HL-60/S4 (cell line): Measurements from ENCODE around the gene DDT.
"Not testable (repeated sequence)": the region's sequence is repeated elsewhere in the genome, so short reads cannot be mapped to it uniquely, and the experiment has no call there.

Source experiments
- in situ Hi-C: fragments of 300-500 bp; cut with MboI; formaldehyde crosslinking; loops from 2 replicates; pipeline ENCODE4 v1.14.3; 2022; ENCODE audit warnings: low sequenced_read_pairs

DDT gene

DNA sequence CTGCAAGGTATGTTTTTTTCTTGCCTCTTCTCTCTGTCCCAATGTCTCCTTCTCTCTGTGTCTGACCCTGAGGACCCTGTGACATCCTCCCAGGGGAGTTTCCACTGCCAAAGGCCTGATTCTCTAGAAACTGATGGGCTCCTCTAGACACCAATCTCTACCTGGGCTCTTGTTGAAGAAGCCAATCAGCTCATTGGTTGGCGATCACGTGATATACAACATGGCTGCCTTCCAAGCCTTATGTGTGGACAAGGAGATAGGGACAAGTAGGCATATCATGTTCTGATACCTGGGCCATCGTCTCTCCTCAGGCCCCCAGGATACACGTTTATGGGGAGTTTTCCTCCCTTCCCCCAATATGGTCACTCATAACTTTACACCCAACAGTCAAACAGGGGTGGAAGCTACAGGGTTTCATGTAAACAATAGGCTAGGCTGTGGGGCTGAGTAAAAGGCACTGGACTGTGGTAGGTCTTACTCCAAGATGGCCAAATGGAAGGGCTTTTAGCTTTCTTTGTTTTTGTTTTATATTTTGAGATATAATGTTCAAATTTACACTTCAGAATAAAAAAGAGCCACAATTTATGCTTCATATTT lies 19.4 kb upstream of the DDT start:
- in situ Hi-C loops, result not testable (repeated sequence)

DNA sequence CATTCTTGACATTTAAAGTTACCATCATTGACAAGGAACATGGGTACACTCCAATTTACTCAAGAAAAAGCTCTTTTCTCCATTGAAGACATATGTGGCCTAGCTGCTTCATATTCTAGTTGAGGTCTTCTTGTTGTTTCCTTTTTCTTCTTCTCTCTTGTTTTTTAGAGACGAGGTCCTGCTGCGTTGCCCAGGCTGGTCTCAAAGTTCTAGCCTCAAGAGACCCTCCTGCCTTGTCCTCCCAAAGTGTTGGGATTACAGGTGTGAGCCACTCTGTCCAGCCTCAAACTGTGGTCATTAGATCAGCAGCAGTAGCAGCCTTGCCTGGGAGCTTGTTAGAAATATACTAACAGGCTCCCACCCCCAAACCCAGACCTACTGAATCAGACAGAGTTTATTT lies 18.8 kb upstream of the DDT start:
- in situ Hi-C loops, result not testable (repeated sequence)

DNA sequence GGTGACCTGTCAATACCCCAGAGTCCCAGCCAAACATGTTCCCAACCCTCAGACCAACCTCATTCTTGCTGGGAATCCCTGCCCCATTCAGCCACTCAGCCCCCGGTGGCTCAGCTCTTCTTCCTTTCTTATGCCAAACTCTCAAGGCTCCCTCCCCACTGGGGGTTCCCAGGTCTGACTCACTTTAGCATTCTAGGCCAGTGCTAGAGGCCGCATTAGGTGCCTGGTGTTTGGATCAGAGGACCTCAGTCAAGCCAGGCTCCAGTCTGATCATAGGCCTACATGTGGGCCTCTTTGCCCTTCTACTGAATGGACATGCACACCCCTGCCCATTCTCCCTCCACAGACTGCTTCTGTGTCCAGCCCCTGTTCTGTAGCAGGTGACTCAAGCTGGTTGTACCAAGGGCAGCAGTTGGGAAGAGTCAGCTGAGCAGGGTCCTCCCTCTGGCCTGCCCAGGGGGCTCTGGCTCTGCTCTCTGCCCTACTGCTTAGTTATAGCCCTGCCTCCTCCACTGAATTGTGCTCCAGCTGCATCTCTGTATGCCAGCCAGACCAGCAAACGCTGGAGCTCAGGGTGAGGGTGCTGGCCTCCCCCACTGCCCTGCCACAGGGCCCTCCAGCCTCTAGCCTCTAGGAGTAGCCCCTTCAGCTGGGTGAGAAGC lies 15.5 kb upstream of the DDT start:
- in situ Hi-C loops, result not testable (repeated sequence)

DNA sequence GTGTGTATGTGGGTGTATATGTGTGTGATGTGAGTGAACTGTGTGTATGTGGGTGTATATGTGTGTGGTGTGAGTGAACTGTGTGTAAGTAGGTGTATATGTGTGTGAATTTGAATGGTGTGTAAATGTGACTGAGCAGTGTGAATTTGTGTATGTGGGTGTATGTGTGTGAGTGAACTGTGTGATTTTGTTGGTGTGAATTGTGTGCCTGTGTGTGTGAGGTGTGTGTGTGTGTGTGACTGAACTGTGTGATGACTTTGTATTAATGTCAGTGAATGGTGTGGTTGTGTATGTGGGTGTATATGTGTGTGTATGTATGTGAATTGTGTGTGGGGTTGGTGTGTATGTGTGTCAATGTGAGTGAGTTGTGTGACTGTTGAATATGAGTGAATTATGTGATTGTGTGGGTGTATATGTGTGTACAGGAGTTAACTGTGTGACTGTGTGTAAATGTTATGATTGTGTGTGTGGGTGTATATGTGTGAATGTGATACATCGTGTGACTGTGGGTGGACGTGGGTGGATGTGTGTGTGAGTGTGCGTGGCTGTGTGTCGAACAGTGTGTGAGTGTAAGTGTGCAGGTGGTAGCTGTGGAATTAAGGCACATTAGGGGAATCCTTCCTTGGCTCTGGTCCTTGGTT lies 12.4 kb upstream of the DDT start:
- in situ Hi-C loops, result not testable (repeated sequence)

DNA sequence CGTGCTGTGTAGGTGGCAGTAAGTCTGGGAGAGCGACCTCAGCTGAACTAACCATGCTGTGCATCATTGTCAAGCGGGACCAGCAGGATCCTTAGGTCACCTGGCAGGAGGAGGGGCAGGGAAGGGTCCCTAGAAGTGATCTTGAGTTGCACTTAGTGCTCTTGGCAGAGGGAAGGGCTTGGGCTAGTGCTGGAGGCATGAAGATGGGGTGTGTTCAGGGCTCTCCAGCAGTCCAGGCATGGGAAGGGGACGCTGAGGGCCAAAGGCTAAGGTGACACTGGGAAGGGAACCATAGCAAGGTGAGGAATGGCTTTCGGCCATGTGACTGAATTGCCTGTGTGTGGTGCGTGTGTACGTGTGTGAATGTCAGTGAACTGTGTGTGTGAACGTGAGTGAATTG lies 11.8 kb upstream of the DDT start:
- in situ Hi-C loops, result not testable (repeated sequence)

DNA sequence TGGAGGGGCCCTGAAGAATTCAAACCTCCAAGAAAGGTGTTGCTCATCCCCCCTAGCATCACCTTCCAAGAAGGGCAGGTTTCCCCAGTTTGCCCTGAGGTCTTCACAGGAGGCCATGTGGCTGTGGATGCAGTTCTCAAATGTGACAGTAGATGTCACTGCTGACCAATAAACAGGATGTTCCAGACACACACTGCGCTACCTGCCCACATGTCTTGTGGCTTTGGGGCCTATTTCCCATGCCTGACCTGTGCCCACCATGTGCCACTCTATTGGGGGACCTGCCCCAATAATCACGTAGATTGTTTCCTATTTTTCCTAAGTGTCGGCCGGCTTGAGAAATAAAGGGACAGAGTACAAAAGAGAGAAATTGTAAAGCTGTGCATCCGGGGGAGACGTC lies 10.2 kb upstream of the DDT start:
- in situ Hi-C loops, result no loop called here

DNA sequence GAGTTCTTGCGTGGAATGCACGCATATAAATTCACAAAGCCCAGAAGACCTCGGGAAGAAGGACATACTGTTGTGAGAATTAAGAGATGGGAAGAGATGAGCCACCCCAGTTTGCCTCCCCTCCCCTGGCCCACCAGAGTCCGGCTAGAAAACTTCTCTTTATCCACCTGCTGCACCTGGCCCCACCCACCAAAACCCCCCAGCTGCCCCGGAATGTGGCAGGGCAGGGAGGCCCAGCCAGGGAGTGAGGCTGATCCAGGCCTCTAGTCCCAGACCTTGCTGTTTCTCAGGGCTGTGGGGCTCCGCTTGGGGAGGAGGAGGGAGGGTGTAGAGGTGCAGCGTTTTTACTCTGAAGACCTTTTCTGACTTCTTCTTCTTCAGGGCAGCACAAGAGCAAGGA lies 6.3 kb upstream of the DDT start:
- in situ Hi-C loops, result not testable (repeated sequence)

DNA sequence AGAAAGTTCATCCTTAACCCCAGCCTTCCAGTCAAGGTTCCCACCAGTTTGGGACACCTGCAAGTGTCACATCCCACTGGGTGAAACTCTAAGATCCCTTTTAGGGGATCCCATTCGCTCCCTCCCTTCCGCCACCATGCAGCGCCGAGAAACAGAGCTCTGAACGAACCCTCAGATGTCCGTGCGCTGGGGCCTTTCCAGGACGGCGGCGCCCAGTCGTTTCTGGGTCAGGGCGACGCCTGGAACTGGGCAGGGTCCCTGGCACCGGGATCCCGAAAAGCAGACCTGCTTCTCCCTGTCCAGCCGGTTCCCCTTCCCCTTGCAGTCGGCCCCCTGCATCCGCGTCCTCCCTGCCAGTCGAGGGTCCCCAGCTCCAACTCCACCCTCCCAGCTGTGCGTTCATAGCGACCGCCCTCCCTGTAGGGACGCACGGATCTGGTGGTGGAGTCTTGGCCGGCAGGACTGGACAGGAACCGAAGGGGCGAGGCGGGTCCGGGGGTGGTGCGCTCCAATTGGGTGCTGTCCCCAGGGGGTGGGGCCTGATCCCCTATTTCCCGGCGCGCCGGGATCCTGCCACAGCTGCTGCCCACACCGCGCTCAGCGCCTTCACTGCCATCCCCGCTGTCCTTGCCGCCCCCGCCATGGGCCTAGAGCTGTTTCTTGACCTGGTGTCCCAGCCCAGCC lies 5.5 kb upstream of the DDT start, which contains the start of gene GSTT2:
GSTT2 (plus strand) TSS at position 578 of the 684 bp plus-strand sequence.
- in situ Hi-C loops, result not testable (repeated sequence)

DNA sequence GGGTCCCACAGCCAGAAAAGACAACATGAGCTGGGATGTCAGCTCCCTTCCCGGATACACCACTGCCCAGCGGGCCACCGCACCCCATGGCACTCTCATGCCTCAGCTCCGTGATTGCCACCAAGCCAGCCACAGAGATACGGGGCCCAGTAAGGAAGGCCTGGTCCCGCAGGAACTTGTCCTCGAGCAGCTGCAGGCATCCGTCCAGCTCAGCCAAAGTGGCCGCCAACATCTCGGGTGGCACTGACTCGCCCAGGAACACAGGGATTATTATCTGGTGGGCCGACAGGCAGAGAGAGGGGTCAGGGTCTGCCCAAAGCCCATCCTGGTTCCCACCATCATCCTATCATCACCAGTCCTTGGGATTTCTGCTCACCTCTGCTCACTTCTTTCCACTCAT lies 3.1 kb upstream of the DDT start:
- in situ Hi-C loops, result not testable (repeated sequence)

DNA sequence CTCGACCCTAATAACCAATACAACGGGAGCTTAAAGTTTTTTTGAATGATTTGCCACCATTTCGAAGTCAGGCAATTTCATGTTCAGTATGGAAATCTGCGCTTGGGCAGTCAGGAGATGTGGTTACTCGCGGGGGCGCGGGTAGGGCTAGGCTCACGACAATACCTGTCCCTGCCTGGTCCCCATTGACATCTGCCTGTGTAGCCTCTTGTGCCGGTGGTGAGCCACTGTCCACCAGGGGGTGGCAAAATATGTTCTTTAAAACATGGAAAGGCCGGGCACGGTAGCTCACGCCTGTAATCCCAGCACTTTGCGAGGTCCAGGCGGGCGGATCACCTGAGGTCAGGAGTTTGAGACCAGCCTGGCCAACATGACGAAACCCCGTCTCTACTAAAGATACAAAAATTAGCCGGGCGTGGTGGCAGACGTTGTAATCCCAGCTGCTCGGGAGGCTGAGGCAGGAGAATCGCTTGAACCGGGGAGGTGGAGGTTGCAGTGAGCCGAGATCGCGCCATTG lies 653 bp upstream of the DDT start:
- in situ Hi-C loops, result not testable (repeated sequence)

DNA sequence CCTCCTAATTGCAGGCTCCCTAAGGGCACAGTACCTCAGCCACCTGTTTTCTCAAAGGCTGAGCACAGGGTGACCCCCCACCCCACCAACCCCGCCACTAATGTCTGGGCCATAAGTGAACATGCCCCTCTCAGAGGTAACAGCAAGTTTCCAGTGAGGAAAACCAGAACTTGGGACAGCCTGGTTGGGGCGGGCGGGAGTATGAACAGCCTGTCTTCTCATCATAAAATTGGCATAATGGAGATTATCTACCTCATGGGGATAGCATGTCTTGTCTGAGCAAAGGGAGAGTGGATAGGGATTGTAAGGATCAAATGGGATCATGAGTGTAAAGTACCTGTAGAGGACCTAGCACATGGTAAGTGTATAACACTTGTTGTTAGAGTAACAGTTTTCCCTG lies 2.3 kb downstream of the DDT start:
- in situ Hi-C loops, result not testable (repeated sequence)

DNA sequence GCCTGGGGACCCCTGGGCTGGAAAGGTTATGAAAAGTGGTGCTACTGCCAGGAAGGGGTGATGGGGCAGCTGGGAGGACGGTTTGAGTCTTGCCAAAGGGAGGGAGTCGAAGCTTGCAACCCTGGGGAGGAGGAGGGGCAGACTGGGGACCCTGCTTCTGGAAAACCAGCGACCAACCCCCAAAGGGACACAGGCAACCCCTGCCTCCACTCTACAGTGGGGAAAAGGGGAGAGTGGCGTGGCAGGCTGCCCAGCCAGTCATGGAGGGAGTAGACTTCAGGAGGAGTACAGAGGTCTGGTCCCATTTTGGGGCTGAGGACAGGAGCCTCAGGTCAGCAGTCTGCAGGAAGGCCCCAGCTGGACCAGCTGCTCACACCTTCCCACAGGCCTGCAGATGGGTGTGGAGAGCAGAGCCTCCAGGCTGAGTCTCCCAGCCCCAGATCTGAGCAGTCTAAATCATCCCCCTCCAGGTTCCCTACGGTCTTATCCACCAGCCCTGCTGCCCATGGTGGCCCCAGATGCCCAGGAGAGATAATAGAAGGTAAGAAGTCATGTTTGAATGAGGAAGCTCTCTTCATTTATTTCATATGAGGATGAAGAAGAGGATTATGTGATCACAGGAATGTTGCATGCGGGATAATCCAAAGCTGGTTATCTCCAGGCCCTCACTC lies 3.3 kb downstream of the DDT start:
- in situ Hi-C loops, result no loop called here

DNA sequence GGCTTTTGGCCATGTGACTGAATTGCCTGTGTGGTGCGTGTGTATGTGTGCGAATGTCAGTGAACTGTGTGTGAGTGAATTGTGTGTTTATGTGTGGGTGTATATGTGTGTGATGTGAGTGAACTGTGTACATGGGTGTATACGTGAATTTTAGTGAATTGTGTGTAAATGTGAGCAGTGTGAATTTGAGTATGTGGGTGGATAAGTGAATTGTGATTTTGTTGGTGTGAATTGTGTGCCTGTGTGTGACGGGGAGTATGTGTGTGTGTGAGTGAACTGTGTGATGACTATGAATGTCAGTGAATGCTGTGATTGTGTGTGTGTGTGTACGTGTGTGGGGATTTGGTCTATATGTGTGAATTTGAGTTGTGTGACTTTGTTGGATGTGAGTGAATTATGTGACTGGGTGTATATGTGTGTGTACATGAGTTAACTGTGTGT lies 4.0 kb downstream of the DDT start:
- in situ Hi-C loops, result no loop called here

DNA sequence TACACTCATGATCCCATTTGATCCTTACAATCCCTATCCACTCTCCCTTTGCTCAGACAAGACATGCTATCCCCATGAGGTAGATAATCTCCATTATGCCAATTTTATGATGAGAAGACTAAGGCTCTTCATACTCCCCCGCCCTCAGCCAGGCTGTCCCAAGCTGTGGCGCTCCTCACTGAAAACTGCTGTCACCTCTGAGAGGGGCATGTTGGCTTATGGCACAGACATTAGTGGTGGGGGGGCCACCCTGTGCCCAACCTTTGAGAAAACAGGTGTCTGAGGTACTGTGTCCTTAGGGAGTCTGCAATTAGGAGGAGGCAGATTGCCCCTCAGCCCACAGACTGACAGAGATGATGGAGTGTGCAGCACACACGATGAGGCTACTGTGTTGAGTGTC lies 5.2 kb downstream of the DDT start:
- in situ Hi-C loops, result no loop called here

DNA sequence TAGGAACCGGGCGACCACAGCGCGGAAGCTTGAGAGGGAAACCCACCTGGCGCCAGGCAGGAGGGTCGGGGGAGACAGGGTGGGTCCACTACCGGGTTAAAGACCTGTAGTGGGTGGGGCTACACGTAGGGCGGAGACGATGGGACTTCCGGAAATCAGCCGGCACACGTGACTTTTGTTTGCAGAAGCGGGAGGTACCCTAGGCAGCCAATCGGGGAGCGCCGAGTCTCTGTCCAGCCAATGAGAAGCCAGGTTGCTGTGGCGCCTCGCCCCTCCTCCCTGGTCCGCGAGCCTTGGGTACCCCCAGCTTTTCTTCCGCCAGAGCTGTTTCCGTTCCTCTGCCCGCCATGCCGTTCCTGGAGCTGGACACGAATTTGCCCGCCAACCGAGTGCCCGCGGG lies 7.7 kb downstream of the DDT start, which contains the start of gene DDTL:
DDTL (plus strand) TSS at position 321 of the 400 bp plus-strand sequence; CDS start at position 348, 27 bp downstream.
- in situ Hi-C loops, result not testable (repeated sequence)

DNA sequence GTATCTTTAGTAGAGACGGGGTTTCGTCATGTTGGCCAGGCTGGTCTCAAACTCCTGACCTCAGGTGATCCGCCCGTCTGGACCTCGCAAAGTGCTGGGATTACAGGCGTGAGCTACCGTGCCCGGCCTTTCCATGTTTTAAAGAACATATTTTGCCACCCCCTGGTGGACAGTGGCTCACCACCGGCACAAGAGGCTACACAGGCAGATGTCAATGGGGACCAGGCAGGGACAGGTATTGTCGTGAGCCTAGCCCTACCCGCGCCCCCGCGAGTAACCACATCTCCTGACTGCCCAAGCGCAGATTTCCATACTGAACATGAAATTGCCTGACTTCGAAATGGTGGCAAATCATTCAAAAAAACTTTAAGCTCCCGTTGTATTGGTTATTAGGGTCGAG lies 8.1 kb downstream of the DDT start:
- in situ Hi-C loops, result not testable (repeated sequence)

DNA sequence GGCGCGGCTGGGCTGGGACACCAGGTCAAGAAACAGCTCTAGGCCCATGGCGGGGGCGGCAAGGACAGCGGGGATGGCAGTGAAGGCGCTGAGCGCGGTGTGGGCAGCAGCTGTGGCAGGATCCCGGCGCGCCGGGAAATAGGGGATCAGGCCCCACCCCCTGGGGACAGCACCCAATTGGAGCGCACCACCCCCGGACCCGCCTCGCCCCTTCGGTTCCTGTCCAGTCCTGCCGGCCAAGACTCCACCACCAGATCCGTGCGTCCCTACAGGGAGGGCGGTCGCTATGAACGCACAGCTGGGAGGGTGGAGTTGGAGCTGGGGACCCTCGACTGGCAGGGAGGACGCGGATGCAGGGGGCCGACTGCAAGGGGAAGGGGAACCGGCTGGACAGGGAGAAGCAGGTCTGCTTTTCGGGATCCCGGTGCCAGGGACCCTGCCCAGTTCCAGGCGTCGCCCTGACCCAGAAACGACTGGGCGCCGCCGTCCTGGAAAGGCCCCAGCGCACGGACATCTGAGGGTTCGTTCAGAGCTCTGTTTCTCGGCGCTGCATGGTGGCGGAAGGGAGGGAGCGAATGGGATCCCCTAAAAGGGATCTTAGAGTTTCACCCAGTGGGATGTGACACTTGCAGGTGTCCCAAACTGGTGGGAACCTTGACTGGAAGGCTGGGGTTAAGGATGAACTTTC lies 13.0 kb downstream of the DDT start, which contains the start of gene GSTT2B:
GSTT2B (minus strand) TSS at position 112 of the 688 bp plus-strand sequence; CDS start at position 48, 64 bp downstream.
- in situ Hi-C loops, result not testable (repeated sequence)

DNA sequence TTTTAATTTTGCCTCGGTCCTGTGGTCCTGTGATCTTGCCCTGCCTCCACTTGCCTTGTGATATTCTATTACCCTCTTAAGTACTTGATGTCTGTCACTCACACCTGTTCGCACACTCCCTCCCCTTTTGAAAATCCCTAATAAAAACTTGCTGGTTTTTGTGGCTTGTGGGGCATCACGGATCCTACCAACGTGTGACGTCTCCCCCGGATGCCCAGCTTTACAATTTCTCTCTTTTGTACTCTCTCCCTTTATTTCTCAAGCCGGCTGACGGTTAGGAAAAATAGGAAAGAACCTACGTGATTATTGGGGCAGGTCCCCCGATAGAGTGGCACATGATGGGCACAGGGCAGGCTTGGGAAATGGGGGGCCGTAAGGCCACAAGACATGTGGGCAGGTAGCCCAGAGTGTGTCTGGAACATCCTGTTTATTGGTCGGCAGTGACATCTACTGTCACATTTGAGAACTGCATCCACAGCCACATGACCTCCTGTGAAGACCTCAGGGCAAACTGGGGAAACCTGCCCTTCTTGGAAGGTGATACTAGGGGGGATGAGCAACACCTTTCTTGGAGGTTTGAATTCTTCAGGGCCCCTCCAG lies 17.8 kb downstream of the DDT start:
- in situ Hi-C loops, result not testable (repeated sequence)

DNA sequence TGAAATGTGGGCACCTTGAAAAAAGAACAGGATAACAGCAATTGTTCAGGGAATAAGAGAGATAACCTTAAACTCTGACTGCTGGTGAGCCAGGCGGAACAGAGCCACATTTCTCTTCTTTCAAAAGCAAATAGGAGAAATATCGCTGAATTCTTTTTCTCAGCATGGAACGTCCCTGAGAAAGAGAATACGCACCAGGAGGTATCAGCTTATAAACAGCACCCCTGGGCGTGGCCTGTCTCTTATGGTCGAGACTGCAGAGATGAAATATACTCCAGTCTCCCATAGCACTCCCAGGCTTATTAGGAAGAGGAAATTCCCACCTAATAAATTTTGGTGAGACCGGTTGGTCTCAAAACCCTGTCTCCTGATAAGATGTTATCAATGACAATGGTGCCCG lies 18.4 kb downstream of the DDT start:
- in situ Hi-C loops, result not testable (repeated sequence)

DNA sequence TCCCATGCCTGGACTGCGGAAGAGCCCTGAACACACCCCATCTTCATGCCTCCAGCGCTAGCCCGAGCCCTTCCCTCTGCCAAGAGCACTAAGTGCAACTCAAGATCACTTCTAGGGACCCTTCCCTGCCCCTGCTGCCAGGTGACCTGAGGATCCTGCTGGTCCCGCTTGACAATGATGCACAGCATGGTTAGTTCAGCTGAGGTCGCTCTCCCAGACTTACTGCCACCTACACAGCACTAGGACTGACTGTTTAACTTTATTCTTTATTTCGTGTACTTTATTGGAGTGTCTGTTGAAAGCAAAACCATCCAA lies 19.3 kb downstream of the DDT start:
- in situ Hi-C loops, result not testable (repeated sequence)
